ENCODE results near the gene TAF11L5. TPM values are rescaled to one million over a fixed set of nuclear protein-coding genes. Genes with fewer than 3 reads are reported as not detected.

TAF11L5 gene
- total and polyA plus RNA-seq, 2 of the 8 experiments (the other 6 are each of a cell fraction or from before 2014, with no cell fraction given), result not detected

DNA sequence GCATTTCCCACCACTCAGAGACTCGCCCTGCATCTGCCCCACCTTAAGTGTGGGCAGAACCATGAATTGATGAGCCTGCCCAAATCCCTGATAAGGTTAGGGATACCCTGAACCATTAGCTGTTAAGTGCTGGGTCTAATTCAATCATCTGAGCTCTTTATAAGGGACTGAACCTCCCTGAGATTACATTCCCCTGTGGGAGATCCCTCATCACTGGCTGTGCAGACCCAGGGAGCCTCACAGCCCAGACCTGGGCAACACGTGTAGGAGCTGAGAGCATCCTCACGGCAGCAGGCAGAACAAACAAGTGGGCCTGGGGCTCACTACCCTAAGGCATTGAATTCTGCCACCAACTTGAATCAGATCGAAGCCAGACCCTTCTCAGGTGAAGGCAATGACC is 27.6 kb upstream of the TAF11L5 start:
- no peak for DNase-seq (ENCODE audit: low read depth in 1 of 2, low spot score in 2 of 2)
- TF ChIP-seq TAF1 (IDR thresholded peaks at IDR 0.05; ENCODE audit: low read depth, low read length) (no peak), NANOG (IDR thresholded peaks at IDR 0.05; ENCODE audit: insufficient read depth, low read depth, low read length, poor library complexity, severe bottlenecking) (no peak), YY1 (IDR thresholded peaks at IDR 0.05; ENCODE audit: low read depth, low read length) (no peak), RXRA (IDR thresholded peaks at IDR 0.05; ENCODE audit: insufficient read depth, low read depth, low read length) (no peak), CBX8 (IDR thresholded peaks at IDR 0.05; ENCODE audit: borderline replicate concordance, low read depth, low read length) (no peak)
- TF ChIP-seq, protein P1, sequence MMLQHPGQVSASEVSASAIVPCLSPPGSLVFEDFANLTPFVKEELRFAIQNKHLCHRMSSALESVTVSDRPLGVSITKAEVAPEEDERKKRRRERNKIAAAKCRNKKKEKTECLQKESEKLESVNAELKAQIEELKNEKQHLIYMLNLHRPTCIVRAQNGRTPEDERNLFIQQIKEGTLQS (IDR thresholded peaks at IDR 0.05; ENCODE audit: insufficient read depth, low read depth, low read length), result no peak
- Histone ChIP-seq H3K36me3 (ENCODE audit: control insufficient read depth in 2 of 4, insufficient read depth in 4 of 4, low read length in 3 of 4) (no peaks in the 10 kb centered on the region), H3K9me3 (ENCODE audit: insufficient read depth in 2 of 2, low read depth in 1 of 2, low read length in 1 of 2) (no peaks in the 10 kb centered on the region), H3K56ac (replicated peaks; ENCODE audit: insufficient read length, low read depth, low read length) (no peak overlapping the region), H3K4me3 (ENCODE audit: extremely low read depth in 1 of 4, insufficient read depth in 2 of 4, low read depth in 3 of 4, low read length in 4 of 4) (no peak overlapping the region), H3K23me2 (ENCODE audit: low read depth, low read length) (no peaks in the 10 kb centered on the region), H3K79me2 (ENCODE audit: control insufficient read depth in 1 of 2, insufficient read depth in 2 of 2, low read length in 2 of 2) (no peaks in the 10 kb centered on the region), H3K4ac (replicated peaks; ENCODE audit: insufficient read length, low read depth, low read length) (no peak overlapping the region), H3K14ac (ENCODE audit: insufficient read length) (no peak overlapping the region), H2AFZ (ENCODE audit: low read length) (no peak overlapping the region), H3K9ac (replicated peaks in 1 of 4; ENCODE audit: extremely low read depth in 1 of 4, low read depth in 3 of 4, low read length in 3 of 4) (no peak overlapping the region), H4K91ac (replicated peaks; ENCODE audit: insufficient read length, low read length) (no peak overlapping the region), H2BK120ac (replicated peaks; ENCODE audit: low read depth, low read length) (no peak overlapping the region), H2AK5ac (ENCODE audit: low read depth, low read length) (no peak overlapping the region), H3K27me3 (replicated peaks in 1 of 4; ENCODE audit: control insufficient read depth in 3 of 4, extremely low read depth in 1 of 4, insufficient read depth in 3 of 4, low read length in 3 of 4) (no peaks in the 10 kb centered on the region), H4K5ac (ENCODE audit: insufficient read length, low read depth, low read length) (no peak overlapping the region), H3K79me1 (ENCODE audit: low read depth, low read length) (no peaks in the 10 kb centered on the region), H3K23ac (ENCODE audit: insufficient read length) (no peak overlapping the region), H3K4me2 (ENCODE audit: insufficient read depth in 1 of 2, low read depth in 2 of 2, low read length in 2 of 2) (no peak overlapping the region), H2BK20ac (ENCODE audit: low read length) (no peak overlapping the region), H3K18ac (ENCODE audit: extremely low read depth, low read length) (no peak overlapping the region), H3K27ac (ENCODE audit: low read depth, low read length) (no peak overlapping the region), H2BK12ac (ENCODE audit: low read depth, low read length) (no peak overlapping the region), H3K4me1 (replicated peaks in 1 of 4; ENCODE audit: control insufficient read depth in 3 of 4, insufficient read depth in 4 of 4, low read length in 3 of 4) (peaks cover 0 to 4% (median 0%) of the 10 kb centered on the region in 4 experiments; a peak in 1 of 7 replicates), H4K20me1 (replicated peaks in 1 of 2; ENCODE audit: control insufficient read depth in 1 of 2, insufficient read depth in 2 of 2, low read length in 2 of 2) (no peaks in the 10 kb centered on the region), H2BK15ac (ENCODE audit: low read length) (no peak overlapping the region), H4K8ac (ENCODE audit: extremely low read depth, insufficient read depth, low read length) (no peak overlapping the region), H2BK5ac (ENCODE audit: low read depth, low read length) (no peak overlapping the region)
- 93% methylated on average over 4 of the region's 4 CpGs; no CpG with 5 or more reads in 1 of the 2 experiments for WGBS, 2 experiments (ENCODE audit: extremely low coverage in 1 of 2, insufficient coverage in 1 of 2, insufficient read length in 1 of 2, insufficient replicate concordance in 2 of 2, low coverage in 1 of 2, low lambda C conversion rate in 2 of 2, missing lambda C conversion rate in 1 of 2)
- CTCF ChIA-PET (ENCODE audit: partially characterized antibody), result interaction anchor here (0.6 kb wide), 1 partner anchor 1007 kb away, joined by 3 read pairs; no protein-coding TSS in a partner anchor
- no peak for FAIRE-seq
- POLR2A ChIA-PET (ENCODE audit: partially characterized antibody), result no interaction called here

All from H1 (cell line).